Measurements from ENCODE around the gene SIRPB2. TPM values are rescaled to one million over a fixed set of nuclear protein-coding genes. Genes with fewer than 3 reads are reported as not detected.
"Not testable (repeated sequence)": the region's sequence is repeated elsewhere in the genome, so short reads cannot be mapped to it uniquely, and the experiment has no call there.

Gene SIRPB2
- polyA plus RNA-seq, 4 donors = 0.25 to 0.75 (median 0.45) TPM

DNA sequence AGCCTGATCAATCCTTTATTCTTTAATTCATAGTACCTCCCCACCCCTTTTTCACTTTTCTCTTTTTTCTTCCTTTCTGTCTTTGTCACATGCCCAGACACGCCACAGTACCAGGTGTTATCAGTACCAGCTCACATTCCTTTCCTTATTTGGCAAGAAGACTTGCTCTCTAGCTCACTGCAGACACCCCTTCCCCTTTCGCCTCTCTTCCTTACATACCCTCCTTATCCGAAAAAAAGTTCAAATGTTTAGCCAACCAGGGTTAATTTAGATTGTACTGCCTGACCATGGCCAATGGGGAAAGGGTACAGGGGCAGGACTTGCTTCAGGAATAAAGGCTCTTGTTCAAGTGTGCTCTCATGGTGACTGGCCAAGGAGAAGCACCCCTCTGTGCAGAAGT lies 9.3 kb upstream of the SIRPB2 start:
- no peak for DNase-seq (ENCODE audit: low read depth in 4 of 4, low spot score in 3 of 4)

DNA sequence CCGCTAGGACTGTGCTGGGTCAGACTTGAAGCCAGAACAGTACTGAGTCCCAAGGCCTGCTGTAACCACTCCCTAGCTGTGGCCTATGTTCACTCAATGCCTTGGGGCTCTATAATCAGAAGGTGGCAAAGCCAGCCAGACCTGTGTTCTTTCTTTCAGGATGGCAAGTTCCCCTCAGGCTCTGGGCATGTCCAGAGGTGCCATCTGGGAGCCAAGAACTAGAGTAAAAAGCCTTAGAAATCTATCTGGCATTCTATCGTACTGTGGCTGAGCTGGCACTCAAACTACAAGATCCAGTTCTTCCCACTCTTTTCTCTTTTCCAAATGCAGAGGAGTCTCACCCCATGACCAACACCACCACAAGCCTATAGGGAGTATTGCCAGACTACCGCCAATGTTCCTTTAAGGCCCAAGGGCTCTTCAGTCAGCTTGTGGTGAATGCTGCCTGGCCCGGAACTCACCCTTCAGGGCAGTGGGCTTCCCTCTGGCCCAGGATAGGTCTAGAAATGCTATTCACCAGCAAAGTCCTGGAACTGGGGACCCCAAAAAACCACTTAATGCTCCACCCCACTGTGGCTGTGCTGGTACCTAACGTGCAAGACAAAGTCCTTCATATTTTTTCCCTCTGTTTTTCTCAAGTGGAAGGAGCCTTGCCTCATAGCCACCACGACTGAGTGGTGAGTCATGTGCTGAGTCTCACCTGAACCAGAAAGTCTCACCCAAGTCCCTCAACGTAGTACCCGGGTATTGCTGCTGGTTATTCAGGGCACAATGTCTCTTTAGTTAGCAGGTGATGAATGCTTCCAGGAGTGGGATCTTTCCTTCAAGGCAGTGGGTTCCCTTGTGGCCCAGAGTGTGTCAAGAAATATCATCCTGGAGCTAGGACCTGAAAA lies 8.6 kb upstream of the SIRPB2 start:
- DNase-seq (ENCODE audit: low read depth in 4 of 4, low spot score in 3 of 4) = no peak

DNA sequence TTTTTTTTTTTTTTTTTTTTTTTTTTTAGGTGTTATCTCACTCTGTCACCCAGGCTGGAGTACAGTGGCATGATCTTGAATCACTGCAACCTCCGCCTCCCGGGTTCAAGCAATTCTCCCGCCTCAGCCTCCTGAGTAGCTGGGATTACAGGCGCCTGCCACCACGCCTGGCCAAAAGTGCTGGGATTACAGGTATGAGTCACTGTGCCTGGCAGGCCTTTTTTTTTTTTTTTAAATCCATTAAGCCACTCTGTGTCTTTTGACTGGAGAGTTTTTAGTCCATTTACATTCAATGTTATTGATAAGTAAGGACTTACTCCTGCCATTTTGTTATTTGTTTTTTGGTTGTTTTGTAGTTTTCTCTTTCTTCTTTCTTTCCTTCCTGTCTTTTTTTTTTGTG lies 6.2 kb upstream of the SIRPB2 start:
- not testable (repeated sequence) for DNase-seq (ENCODE audit: low read depth in 4 of 4, low spot score in 3 of 4)

DNA sequence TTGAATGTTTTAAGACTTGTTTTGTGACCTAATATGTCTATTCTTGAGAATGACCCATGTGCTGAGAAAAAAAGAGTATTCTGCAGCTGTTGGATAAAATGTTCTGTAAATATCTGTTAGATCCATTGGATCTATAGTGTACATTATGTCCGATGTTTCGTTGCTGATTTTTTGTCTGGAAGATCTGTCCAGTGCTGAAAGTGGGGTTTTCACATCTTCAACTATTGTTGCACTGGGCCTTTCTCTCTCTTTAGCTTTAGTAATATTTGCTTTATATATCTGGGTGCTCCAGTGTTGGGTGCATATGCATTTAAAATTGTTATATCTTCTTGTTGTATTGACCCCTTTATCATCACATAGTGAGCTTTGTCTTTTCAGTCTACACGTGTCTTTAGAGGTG lies 5.7 kb upstream of the SIRPB2 start:
- DNase-seq (ENCODE audit: low read depth in 4 of 4, low spot score in 3 of 4) = no peak

DNA sequence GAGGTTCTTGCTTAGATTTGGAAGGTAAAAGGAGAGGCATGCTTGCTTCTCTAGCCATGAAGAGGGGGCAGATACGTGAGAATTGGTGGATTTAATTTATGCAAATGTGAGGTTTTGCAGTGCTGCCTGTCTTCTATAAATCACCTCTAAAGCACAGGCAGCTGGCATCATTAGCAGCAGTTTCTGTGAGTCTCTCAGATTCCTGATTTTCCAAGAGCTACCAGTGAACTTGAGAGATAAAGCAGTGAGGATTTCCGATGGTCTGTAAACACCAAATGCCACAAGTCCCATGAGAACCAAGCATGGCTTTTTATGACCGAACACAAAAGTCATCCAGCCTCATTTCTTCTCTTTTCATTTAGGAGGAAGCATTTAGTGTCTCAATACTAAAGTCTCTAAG lies 3.2 kb upstream of the SIRPB2 start:
- DNase-seq (ENCODE audit: low read depth in 4 of 4, low spot score in 3 of 4) = no peak

DNA sequence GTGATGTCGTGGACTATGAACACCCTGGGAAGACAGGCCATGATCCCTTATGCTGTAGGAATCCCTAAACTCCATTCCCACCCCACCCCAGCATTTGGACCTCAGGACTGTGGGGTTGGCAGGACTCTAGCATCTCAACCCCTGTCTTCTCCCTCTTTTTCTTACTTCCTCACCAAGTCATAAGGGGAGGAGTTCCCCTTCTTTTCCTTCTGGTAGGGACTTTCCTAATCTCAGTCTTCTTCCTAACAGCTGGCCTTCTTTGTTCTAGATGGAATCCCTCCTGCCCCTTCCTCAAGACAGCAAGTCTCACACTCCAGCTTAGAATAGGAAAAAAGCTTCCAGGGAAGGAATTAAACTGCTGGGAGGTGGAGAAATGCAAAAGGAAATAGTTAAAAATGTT lies 2.3 kb upstream of the SIRPB2 start:
- no peak for DNase-seq (ENCODE audit: low read depth in 4 of 4, low spot score in 3 of 4)

DNA sequence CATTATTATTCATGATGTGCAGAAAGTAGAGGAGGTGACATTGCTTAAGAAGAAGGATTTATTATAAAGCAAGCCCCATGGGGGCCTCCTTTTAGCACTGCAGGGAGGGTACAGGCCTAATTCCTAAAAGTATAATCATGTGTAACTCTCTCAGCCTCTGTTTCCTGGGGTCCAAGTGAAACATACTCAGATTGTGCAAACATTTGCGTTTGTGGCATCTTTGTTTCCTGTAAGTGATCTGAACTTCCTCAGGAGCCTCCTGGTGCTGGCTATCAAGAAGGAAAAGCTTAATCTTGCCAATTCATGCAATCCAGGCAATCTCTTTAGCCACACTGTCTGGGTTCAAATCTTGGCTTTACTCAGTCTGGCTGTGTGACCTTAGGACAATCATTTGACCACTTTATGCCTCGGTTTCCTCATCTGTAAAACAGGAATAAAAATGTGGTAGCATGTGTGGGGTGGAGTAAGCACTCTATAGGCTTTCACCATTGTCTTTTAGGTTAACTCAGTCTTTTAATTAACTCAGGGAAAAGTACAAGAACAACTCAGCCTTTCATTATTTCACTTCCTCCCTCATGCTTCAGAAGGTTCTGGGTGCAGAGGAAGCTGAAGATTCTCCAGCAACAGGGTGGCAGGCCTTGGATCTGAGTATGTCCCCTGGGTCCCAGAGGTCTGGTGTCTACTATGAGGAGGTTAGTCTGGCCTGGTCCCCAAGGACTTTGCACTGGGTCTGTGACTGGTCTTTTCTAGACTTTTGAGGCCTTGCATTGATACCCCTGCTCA lies 831 bp upstream of the SIRPB2 start:
- DNase-seq (ENCODE audit: low read depth in 4 of 4, low spot score in 3 of 4) = no peak

DNA sequence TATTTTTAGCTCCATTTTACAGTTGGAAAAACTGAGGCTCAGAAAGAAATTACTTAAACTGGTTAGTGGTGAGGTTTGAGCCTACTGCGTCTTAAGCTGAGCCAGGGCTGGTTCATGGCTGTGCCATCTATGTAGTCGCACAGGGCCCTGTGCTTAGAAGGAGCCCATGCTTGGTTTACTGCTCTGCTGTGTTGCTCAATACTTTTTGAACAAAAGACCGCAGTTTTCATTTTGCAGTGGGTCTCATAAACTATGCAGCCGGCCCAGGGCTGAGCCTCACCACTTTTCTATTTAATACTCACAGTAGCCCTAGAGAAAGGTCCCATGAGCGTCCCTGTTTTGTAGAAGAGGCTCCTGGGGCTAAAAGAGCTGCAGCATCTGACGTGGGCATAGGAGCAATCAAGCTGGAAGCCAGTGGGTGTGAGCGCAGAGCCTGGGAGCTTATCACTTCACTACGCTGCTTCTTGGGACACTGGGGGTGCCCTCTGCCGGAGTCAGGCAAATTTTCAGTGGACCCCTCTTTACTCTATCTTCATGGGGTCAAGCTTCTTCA lies 501 bp downstream of the SIRPB2 start:
- DNase-seq (ENCODE audit: low read depth in 4 of 4, low spot score in 3 of 4) = no peak

DNA sequence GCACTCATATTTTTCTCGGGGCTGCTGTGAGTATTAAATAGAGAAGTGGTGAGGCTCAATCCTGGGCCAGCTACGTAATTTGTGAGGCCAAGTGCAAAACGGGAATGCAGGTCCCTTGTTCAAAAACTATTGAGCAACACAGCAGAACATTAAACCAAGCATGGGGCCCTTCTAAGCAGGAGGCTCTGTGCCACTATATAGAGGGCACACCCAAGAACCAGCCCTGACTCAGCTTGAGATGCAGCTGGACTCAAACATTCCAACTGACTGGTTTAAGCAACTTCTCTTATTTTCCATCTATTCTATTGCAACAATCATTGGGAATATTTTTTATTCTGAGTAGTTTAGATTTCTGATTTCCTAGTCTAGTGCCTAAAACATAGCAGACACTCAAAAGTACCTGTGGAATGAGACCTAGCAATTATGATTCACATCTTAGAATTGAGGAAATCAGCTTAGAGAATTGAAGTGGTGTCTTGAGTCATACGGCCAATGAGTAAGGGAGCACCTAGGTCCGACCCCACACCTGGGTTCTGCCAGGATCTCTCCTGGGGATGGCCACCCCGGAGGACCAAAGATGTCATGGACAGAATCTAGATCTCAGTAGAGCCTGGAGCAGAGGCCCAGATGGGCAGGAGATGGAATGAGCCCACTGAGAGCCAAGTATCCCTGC lies 1.3 kb downstream of the SIRPB2 start:
- DNase-seq (ENCODE audit: low read depth in 4 of 4, low spot score in 3 of 4) = no peak

DNA sequence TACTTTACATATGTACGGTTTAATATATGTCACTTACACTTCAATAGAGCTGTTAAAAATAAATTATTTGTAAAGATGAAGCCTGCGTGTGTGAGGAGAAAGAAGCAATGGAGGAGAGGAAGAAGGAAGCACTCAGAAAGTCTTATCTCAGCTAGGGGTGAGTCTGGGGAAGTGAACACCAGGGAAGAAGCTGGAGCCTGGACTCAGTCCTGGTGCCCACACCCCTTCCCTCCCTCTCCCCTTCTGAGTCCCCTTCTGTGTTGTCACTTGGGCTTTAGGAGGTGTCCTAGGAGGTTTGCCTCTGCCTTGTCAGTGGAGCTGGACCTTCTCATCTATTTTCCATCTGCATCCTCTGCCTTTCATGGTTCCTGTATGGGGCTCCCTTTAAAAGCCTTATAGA lies 1.9 kb downstream of the SIRPB2 start:
- DNase-seq (ENCODE audit: low read depth in 4 of 4, low spot score in 3 of 4) = no peak

DNA sequence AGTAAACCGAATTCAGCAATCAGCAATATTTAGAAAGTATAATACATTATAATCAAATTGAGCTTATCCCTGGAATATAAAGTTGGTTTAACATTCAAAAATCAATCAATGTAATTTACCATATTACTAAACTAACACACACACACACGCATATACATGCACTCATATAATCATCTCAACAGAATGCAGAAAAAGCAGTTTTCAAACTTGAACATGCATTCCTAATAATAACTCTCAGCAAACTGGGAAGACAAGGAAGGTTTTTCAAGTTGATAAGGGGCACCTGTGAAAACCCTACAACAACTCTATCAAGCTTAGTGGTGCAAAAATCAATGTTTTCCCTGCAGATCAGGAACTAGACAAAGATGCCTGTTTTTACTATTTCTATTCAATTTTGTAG lies 4.7 kb downstream of the SIRPB2 start:
- DNase-seq (ENCODE audit: low read depth in 4 of 4, low spot score in 3 of 4) = no peak

DNA sequence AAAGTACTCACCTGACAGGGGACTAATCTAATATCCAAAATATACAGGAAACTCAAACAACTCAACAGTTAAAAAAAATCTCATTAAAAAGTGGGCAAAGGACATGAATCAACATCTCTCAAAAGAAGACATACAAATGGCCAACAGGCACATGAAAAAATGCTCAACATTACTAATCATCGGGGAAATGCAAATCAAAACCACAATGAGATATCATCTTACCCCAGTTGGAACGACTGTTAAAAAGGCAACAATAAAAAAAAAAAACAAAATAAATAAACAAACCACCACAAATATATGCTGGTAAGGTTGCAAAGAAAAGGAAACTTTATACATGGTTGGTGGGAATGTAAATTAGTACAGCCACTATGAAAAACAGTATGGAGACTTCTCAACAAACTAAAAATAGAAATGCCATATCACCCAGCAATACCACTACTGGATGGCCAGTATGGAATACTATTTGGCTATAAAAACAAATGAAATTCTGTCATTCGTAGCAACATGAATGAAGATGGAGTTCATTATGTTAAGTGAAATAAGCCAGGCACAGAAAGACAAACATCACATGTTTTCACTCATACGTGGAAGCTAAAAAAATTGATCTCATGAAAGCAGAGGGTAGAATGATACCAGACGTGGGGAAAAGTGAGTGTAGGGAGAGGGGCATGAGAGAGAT lies 6.6 kb downstream of the SIRPB2 start:
- no peak for DNase-seq (ENCODE audit: low read depth in 4 of 4, low spot score in 3 of 4)

DNA sequence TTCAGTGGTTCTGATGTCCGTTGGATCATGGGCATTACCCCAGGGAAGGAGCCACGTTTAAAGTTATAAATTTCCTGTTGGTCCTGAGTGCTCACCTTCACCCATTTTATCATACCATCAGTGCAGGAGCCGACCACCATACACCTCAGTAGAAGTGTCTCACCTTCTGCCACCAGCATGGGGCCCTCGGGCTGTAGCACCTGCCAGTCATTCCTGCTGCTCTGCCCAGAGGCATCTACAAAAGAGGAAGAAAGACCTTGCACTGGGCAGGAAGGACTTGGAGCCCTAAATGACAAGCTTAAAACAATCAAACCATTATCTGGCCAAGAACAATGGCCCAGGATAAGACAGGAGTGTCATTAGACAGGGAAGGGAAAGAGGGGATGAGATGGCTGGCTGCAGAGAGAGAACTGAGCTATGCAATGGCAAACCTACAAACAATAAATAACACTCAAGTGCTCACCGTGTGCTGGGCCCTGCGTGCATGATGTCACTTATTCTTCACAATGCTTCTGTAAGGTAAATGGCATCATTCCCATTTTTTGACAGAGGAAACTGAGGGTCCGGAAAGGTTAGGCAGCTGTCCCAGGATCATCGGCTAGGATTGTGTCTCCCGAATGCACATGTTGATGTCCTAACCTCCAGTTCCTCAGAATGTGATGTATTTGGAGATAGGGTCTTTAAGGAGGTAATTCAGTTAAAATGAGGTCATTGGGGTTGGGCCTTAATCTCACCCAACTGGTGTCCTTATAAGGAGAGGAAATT lies 11.2 kb downstream of the SIRPB2 start:
- DNase-seq (ENCODE audit: low read depth in 4 of 4, low spot score in 3 of 4) = no peak

DNA sequence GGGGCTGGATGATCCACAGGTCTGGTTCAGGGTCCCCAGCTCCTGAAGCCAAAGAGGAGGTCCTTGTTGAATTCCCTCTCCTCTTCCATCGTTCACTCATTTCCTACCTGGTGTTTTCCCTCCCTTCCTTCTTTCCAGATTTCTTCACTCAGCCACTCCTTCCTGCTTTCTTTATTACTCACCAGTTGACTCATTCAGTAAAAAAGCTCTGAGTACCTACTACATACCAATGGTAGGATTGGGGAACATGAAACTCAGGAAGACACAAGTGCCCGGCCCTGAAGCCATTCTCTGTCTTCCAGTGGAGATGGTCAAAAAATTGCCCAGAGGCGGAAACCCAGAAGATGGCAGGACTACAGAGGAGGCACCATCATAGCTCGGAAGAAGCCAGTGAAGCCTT lies 12.7 kb downstream of the SIRPB2 start:
- no peak for DNase-seq (ENCODE audit: low read depth in 4 of 4, low spot score in 3 of 4)

DNA sequence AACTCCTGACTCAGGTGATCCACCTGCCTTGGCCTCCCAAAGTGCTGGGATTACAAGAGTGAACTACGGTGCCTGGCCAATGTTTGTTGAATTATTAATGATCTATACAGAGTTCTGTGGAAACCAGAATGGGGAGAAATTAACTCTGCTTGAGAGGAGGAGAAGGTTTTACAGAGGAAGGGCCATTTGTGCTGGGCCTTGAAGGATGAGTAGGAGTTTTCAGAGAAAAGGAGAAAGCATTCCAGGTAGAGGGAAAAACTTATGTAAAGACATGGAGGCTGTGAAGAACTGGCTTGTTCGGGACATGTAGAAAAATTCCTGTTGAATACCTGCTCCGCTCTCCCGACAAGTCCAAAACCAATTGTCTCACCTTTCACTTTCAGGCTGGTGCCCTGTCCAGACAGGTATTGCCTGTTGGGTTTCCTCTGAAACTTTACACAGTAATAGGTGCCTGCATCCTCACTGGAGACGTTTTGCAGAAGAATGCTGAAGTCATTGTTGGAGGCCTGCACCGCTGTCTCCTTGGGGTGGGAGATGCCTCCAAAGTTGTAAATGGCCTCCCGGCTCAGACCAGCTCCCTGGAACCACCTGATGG lies 13.2 kb downstream of the SIRPB2 start:
- DNase-seq (ENCODE audit: low read depth in 4 of 4, low spot score in 3 of 4) = no peak

DNA sequence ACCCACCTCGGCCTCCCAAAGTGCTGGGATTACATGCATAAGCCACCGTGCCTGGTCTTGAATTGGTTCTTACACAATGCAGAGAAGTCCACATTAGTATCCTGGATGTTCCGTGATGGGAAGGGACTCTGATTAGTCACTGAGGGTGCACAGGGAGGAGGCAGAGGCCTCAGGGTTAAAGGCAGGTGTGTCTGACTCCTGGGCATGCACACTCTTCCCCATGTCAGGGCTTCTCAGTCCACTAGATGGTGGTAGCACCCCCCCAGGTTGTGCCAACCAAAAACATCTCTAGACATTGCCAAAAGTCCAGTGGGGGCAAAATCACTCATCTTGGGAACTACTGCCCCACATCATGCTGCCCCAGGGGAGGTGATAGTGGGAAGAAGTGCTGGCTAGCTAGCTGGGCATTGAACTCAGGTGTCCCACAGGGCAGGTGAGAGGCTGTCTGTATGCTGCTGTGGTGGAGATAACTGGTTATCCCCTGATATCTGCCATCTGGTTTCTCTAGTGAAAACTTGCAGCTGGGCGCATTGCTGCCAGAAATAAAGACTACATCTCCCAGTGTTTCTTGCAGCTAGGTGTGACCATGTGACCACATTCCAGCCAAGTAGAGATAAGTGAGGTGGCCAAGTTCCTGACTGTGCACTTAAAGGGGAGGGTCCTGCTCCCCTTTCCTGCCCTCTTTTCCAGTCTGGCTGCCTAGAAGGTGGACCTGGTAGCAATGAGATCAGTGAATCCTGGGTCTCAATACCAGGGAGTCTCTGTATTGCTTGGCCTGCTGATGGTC lies 16.2 kb downstream of the SIRPB2 start:
- no peak for DNase-seq (ENCODE audit: low read depth in 4 of 4, low spot score in 3 of 4)

DNA sequence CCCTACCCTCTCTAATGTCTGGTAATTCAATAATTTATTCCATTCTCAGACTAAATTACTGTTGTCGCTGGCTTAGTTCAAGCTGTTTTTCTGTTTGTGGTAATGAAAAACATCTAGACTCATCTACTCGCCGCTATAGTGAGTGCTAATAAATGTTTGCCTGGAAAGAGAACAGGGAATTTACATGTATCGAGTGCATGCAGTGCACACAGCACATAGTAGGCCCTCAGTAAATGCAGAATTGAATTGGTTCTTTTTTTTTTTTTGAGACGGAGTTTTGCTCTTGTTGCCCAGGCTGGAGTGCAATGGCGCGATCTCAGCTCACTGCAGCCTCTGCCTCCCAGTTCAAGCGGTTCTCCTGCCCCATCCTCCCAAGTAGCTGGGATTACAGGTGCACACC lies 16.9 kb downstream of the SIRPB2 start:
- DNase-seq (ENCODE audit: low read depth in 4 of 4, low spot score in 3 of 4) = no peak
